ENCODE measurements around the gene TRAF7. TPM values are rescaled to one million over a fixed set of nuclear protein-coding genes. Genes with fewer than 3 reads are reported as not detected.

The TRAF7 gene
- total and polyA plus RNA-seq, 2 of the 13 experiments (the other 11 are each of a cell fraction or from before 2014, with no cell fraction given), result 47.9 to 65.6 TPM

- TF ChIP-seq ZBTB37 (CRISPR knock-in tag; IDR thresholded peaks at IDR 0.05), result no peak
- peak; percentile 86 for TF ChIP-seq TFDP2 (CRISPR knock-in tag; IDR thresholded peaks at IDR 0.05)
- no peak; the same call in 1 of the 2 replicates for TF ChIP-seq MTF1 (CRISPR knock-in tag; IDR thresholded peaks at IDR 0.05)
- TF ChIP-seq NFATC3 (CRISPR knock-in tag; IDR thresholded peaks at IDR 0.05), result 0 out of 2 replicates have a peak, but pooled peaks have one; percentile 4
- TF ChIP-seq, protein P1, sequence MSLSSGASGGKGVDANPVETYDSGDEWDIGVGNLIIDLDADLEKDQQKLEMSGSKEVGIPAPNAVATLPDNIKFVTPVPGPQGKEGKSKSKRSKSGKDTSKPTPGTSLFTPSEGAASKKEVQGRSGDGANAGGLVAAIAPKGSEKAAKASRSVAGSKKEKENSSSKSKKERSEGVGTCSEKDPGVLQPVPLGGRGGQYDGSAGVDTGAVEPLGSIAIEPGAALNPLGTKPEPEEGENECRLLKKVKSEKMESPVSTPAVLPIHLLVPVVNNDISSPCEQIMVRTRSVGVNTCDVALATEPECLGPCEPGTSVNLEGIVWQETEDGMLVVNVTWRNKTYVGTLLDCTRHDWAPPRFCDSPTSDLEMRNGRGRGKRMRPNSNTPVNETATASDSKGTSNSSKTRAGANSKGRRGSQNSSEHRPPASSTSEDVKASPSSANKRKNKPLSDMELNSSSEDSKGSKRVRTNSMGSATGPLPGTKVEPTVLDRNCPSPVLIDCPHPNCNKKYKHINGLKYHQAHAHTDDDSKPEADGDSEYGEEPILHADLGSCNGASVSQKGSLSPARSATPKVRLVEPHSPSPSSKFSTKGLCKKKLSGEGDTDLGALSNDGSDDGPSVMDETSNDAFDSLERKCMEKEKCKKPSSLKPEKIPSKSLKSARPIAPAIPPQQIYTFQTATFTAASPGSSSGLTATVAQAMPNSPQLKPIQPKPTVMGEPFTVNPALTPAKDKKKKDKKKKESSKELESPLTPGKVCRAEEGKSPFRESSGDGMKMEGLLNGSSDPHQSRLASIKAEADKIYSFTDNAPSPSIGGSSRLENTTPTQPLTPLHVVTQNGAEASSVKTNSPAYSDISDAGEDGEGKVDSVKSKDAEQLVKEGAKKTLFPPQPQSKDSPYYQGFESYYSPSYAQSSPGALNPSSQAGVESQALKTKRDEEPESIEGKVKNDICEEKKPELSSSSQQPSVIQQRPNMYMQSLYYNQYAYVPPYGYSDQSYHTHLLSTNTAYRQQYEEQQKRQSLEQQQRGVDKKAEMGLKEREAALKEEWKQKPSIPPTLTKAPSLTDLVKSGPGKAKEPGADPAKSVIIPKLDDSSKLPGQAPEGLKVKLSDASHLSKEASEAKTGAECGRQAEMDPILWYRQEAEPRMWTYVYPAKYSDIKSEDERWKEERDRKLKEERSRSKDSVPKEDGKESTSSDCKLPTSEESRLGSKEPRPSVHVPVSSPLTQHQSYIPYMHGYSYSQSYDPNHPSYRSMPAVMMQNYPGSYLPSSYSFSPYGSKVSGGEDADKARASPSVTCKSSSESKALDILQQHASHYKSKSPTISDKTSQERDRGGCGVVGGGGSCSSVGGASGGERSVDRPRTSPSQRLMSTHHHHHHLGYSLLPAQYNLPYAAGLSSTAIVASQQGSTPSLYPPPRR (CRISPR knock-in tag; IDR thresholded peaks at IDR 0.05; ENCODE audit: borderline replicate concordance), result no peak; the same call in 1 of the 2 replicates
- TF ChIP-seq PHF8 (CRISPR knock-in tag; IDR thresholded peaks at IDR 0.05), result peak; percentile 77
- no peak; the same call in 1 of the 2 replicates for TF ChIP-seq BHLHE40 (IDR thresholded peaks at IDR 0.05; ENCODE audit: low read length)
- no peak for TF ChIP-seq SCMH1 (CRISPR knock-in tag; IDR thresholded peaks at IDR 0.05; ENCODE audit: borderline replicate concordance)
- no peak for TF ChIP-seq ZNF780A (CRISPR knock-in tag; IDR thresholded peaks at IDR 0.05)
- no peak for TF ChIP-seq ZNF800 (CRISPR knock-in tag; IDR thresholded peaks at IDR 0.05)
- TF ChIP-seq ZNF496 (CRISPR knock-in tag; IDR thresholded peaks at IDR 0.05; ENCODE audit: insufficient replicate concordance), result no peak
- peak; percentile 48; the same call in 1 of the 2 replicates for TF ChIP-seq MED13 (CRISPR knock-in tag; IDR thresholded peaks at IDR 0.05)
- TF ChIP-seq YY1 (IDR thresholded peaks at IDR 0.05; ENCODE audit: insufficient read depth, insufficient replicate concordance, low read depth, low read length), result peak; percentile 67
- TF ChIP-seq MBD4 (IDR thresholded peaks at IDR 0.05; ENCODE audit: borderline replicate concordance, low read length), result no peak
- TF ChIP-seq PAF1 (CRISPR knock-in tag; IDR thresholded peaks at IDR 0.05), result no peak
- no peak for TF ChIP-seq RELA (CRISPR knock-in tag; IDR thresholded peaks at IDR 0.05)
Observed at GRCh38 chr16:2155091-2155950, at the start of gene TRAF7 (continued).
